Astrocyte of the cerebellum (primary cell): ENCODE measurements around the gene PXMP2.

Source experiments
- DNase-seq: peaks from one replicate; pipeline ENCODE4 v3.0.0-alpha.2; 2011; ENCODE audit warnings: low read depth
- H3K4me3 ChIP-seq: 2 replicates; pipeline ENCODE4 v1.5.1; 2011; ENCODE audit warnings: mild to moderate bottlenecking, low read depth, low read length, moderate library complexity
- in situ Hi-C: cut with HindIII; loops from 2 replicates; pipeline ENCODE4 v1.10.0; 2017; ENCODE audit warnings: low sequenced_read_pairs
- TF ChIP-seq, protein P1 (sequence below): IDR thresholded peaks from 2 replicates; pipeline ENCODE4 v1.5.1; 2012; ENCODE audit warnings: low read length, low read depth, moderate library complexity, mild to moderate bottlenecking; ENCODE audit errors: missing control alignments

Gene PXMP2

DNA sequence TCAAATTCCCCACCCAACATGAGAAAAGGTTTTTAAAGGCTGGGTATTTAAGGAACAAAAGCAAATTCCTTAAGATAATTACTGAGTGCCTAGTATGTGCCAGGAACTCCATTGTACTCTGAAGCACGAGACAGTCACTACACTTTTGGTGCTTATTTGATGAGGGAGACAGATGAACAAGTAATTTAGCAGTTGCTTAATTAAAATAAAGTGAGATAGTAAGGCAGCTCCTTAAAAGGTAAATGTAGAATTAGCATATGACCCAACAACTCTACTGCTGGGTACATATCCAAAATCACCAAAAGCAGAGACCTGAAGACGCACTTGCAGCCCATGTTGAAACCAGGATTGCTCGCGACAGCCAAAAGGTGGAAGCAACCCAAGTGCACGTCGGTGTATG is 21.6 kb upstream of the PXMP2 start:
- no peak for DNase-seq
- in situ Hi-C loops: no loop called here
- TF ChIP-seq, protein P1, sequence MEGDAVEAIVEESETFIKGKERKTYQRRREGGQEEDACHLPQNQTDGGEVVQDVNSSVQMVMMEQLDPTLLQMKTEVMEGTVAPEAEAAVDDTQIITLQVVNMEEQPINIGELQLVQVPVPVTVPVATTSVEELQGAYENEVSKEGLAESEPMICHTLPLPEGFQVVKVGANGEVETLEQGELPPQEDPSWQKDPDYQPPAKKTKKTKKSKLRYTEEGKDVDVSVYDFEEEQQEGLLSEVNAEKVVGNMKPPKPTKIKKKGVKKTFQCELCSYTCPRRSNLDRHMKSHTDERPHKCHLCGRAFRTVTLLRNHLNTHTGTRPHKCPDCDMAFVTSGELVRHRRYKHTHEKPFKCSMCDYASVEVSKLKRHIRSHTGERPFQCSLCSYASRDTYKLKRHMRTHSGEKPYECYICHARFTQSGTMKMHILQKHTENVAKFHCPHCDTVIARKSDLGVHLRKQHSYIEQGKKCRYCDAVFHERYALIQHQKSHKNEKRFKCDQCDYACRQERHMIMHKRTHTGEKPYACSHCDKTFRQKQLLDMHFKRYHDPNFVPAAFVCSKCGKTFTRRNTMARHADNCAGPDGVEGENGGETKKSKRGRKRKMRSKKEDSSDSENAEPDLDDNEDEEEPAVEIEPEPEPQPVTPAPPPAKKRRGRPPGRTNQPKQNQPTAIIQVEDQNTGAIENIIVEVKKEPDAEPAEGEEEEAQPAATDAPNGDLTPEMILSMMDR: no peak

GRCh38 chr12:132668191-132669088 is 18.9 kb upstream of the PXMP2 start:
- in situ Hi-C loops: no loop called here
- no peak for DNase-seq
- H3K4me3 ChIP-seq: no peak overlapping the region
- TF ChIP-seq, protein P1: no peak

More for the DNA sequence above, 21.6 kb upstream of the PXMP2 start:
- H3K4me3 ChIP-seq: no peak overlapping the region

- in situ Hi-C loops: no loop called here
- no peak for DNase-seq
- H3K4me3 ChIP-seq: no peak overlapping the region
- TF ChIP-seq, protein P1: no peak
These were observed 18.1 kb upstream of the PXMP2 start for GRCh38 chr12:132669166-132669879.

DNA sequence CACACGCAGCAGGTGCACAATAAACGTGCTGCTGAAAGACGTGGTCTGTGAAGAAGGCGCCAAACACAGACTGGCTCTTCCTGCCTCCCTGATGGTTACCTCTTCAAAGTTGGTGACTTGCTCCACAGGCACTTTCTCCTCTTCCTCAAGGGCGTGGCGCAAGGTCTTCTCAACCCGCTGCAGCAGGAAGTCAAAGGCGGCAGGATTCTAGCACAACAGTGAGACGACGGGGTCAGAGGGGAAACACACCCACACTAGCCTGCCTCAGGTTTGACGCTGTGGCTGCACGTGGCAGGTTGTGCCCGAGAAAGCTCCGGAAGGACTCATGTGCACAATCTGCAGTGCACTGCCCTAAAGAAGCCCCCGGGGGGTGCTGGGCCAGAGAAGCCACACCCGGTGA is 15.3 kb upstream of the PXMP2 start:
- in situ Hi-C loops: no loop called here
- DNase-seq: no peak
- TF ChIP-seq, protein P1: no peak
- no peak overlapping the region for H3K4me3 ChIP-seq

DNA sequence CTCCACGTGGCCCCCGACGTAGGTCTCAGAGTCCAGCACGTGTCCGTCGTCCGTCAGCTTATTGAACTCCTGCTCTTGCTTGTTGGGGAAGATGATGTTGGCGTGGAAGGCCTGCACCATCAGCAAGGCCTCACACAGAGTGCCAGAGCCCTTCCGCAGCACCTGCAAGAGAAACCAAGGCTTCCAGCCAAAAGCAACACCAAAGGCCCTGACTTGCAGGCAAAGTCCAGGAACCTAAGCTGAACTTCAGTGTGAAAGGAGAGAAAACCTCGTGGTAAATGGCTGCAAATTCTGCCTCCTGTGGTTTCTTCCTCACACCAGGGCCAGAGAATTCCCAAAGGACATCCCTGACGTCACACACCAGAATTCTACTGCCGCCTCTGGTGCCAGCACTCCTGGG is 14.7 kb upstream of the PXMP2 start:
- in situ Hi-C loops: no loop called here
- no peak overlapping the region for H3K4me3 ChIP-seq
- DNase-seq: no peak
- TF ChIP-seq, protein P1: no peak

- H3K4me3 ChIP-seq: no peak overlapping the region
- TF ChIP-seq, protein P1: no peak
- in situ Hi-C loops: no loop called here
- DNase-seq: no peak
These were observed 13.9 kb upstream of the PXMP2 start for GRCh38 chr12:132673288-132674179.
